Left lung (tissue), 10 donors: ENCODE data around the gene MRGPRD. TPM values are rescaled to one million over a fixed set of nuclear protein-coding genes. Genes with fewer than 3 reads are reported as not detected.

Experiments used
- ATAC-seq: fragments of 200-7000 bp; cut with Tn5 transposase; one replicate; pipeline ENCODE4 v1.9.1; 2020; ENCODE audit warnings: moderate library complexity
- DNase-seq, 4 donors: peaks; one replicate each; pipeline ENCODE4 v3.0.0-alpha.2; 2013 to 2020
- H3K27ac ChIP-seq, 2 donors: fragments of 200-600 bp; sonication (generic) in 1 of 2; one replicate each; pipeline versions ENCODE4 v1.5.0 to v1.8.0; 2020 to 2021
- H3K27me3 ChIP-seq, 2 donors: fragments of 200-600 bp; sonication (generic) in 1 of 2; one replicate each; pipeline versions ENCODE4 v1.5.0 to v1.8.0; 2020 to 2021
- H3K36me3 ChIP-seq, 2 donors: fragments of 200-600 bp; sonication (generic) in 1 of 2; one replicate each; pipeline versions ENCODE4 v1.5.0 to v1.8.0; 2020 to 2021
- H3K4me1 ChIP-seq, 2 donors: fragments of 200-600 bp; one replicate each; pipeline ENCODE4 v1.8.0; 2021
- H3K4me3 ChIP-seq, 2 donors: fragments of 200-600 bp; sonication (generic) in 1 of 2; one replicate each; pipeline versions ENCODE4 v1.5.0 to v1.8.0; 2020 to 2021; ENCODE audit warnings: mild to moderate bottlenecking in 1 of 2
- H3K9me3 ChIP-seq, 2 donors: fragments of 200-600 bp; sonication (generic) in 1 of 2; one replicate each; pipeline versions ENCODE4 v1.5.0 to v1.8.0; 2020 to 2021
- CTCF ChIP-seq, 2 donors: fragments of 200-600 bp; sonication (generic) in 1 of 2; IDR thresholded peaks; one replicate each; pipeline versions ENCODE4 v1.5.0 to v1.8.0; 2021; ENCODE audit warnings: antibody characterized with exemption in 2 of 2
- intact Hi-C, 2 donors: fragments of 100-400 bp; cut with DNase I; formaldehyde crosslinking; loops; one replicate each; pipeline versions ENCODE4 v1.11.2 to v1.14.2; 2022
- polyA plus RNA-seq, 6 donors: library from polyadenylated mRNA; unstranded; fragments of 120-200 nt; gene quantifications; one replicate each; pipeline ENCODE4 v1.2.1, GENCODE V29; 2013; ENCODE audit not compliant: insufficient read length in 6 of 6
- total RNA-seq, 2 donors: library from RNA; stranded (reverse); fragmentation: NEBNext Ultra II Directional; extraction: Animal tissue kit (Norgen Biotek cat#: 25700); gene quantifications; one replicate each; pipeline ENCODE4 v1.2.1, GENCODE V29; 2021
- donor health status: DM: no; HTN: yes; CAD: no.
- donor health status: DM: no; HTN: no; CAD: no.

The MRGPRD gene
- total and polyA plus RNA-seq, 8 donors: not detected

- DNase-seq (no peak), ATAC-seq (no peak)
- Histone ChIP-seq H3K27ac (no peak overlapping the region), H3K36me3 (no peaks in the 10 kb centered on the region), H3K27me3 (peaks cover 0 to 17% of the 10 kb centered on the region in 2 donors), H3K4me3 (no peak overlapping the region), H3K9me3 (no peaks in the 10 kb centered on the region), H3K4me1 (peaks cover 0 to 3% of the 10 kb centered on the region in 2 donors)
- no peak for TF ChIP-seq CTCF (IDR thresholded peaks at IDR 0.05)
- intact Hi-C loops: no loop called here
These were observed 38.1 kb upstream of the MRGPRD start for GRCh38 chr11:69018924-69019323.

- Histone ChIP-seq H3K4me1 (peaks cover 7 to 13% of the 10 kb centered on the region in 2 donors), H3K36me3 (no peaks in the 10 kb centered on the region), H3K4me3 (no peak overlapping the region), H3K9me3 (no peaks in the 10 kb centered on the region), H3K27me3 (peaks cover 0 to 26% of the 10 kb centered on the region in 2 donors), H3K27ac (no peak overlapping the region)
- no peak for ATAC-seq
- intact Hi-C loops: no loop called here
- TF ChIP-seq CTCF (IDR thresholded peaks at IDR 0.05): no peak
- no peak for DNase-seq
These were observed 37.2 kb upstream of the MRGPRD start for GRCh38 chr11:69017951-69018350.

- H3K27me3 ChIP-seq: peaks cover 14 to 56% of the 10 kb centered on the region in 2 donors
- no peaks in the 10 kb centered on the region for H3K9me3 ChIP-seq
- no peak for TF ChIP-seq CTCF (IDR thresholded peaks at IDR 0.05)
- DNase-seq: peak in 1 of 4 donors; percentile 57
- H3K36me3 ChIP-seq: no peaks in the 10 kb centered on the region
- H3K4me3 ChIP-seq: no peak overlapping the region
- H3K4me1 ChIP-seq: peaks cover 7 to 29% of the 10 kb centered on the region in 2 donors
- intact Hi-C loops: no loop called here
- no peak for ATAC-seq
- H3K27ac ChIP-seq: peak overlapping the region in 1 of 2 donors; percentile 2
These were observed 34.2 kb upstream of the MRGPRD start for GRCh38 chr11:69014898-69015549.

DNA sequence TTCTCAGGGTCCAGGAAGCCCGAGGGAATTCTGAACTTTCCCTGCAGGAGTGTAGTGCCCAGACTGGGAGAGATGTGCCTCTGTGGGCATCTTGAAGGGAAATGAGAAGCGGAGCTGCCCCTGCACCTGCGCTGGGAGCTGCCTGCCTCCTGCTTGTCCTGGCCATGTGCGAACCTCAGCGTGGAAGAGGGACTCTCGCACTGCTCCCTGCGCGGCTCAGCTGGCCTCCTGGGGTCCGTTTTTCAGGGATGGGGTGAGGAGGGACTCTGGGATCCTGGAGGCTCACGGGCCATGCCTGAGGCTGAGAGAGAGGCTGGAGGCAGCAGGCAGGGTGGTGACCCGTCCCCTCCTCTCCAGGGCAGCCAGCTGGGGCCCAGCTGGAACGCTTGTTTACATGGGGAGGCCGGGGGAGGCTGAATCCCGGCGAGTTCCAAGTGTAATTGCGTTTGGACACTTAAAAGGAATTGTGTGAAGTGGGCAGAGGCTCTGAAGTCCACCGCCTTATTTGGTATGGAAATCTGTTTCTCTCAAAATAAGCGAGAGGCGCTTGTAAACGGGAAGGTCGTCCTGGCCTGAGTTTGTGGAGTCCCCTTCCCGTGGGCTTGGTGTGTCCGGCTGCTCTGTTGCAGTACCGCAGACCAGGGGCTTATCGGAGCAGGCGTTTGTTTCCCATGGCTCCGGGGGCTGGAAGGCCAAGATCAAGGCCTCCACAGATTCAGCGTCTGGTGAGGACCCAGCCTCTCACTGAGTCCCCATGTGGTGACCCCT is 33.5 kb upstream of the MRGPRD start:
- Histone ChIP-seq H3K27me3 (peaks cover 14 to 63% of the 10 kb centered on the region in 2 donors), H3K4me3 (no peak overlapping the region), H3K27ac (peak overlapping the region; percentile 2 to 72), H3K4me1 (peaks cover 7 to 33% of the 10 kb centered on the region in 2 donors), H3K9me3 (no peaks in the 10 kb centered on the region), H3K36me3 (no peaks in the 10 kb centered on the region)
- peak; percentile 4 for ATAC-seq
- TF ChIP-seq CTCF (IDR thresholded peaks at IDR 0.05): no peak
- DNase-seq: peak in 3 of 4 donors; percentile 75 to 92 (median 87)
- intact Hi-C loops: no loop called here
